K562 (cell line): ENCODE measurements around the gene FGGY. TPM values are rescaled to one million over a fixed set of nuclear protein-coding genes. Genes with fewer than 3 reads are reported as not detected.

Source experiments
- ATF1 ChIP-seq, 2 experiments: fragments of 450-650 bp in 1 of 2; IDR thresholded peaks; 2 replicates each; pipeline ENCODE4 v1.6.1; 2016; ENCODE audit warnings: missing compliant biosample characterization in 1 of 2, missing genetic modification characterization in 1 of 2
- BHLHE40 ChIP-seq: IDR thresholded peaks from 2 replicates; pipeline ENCODE4 v1.6.1; 2011; ENCODE audit warnings: low read length, improper control_type of control experiment
- CBFA2T3 ChIP-seq: fragments of 450-650 bp; IDR thresholded peaks from 2 replicates; pipeline ENCODE4 v1.6.1; 2017
- EP300 ChIP-seq: IDR thresholded peaks from 2 replicates; pipeline ENCODE4 v1.6.1; 2012; ENCODE audit warnings: low read length, improper control_type of control experiment
- HNRNPK ChIP-seq: fragments of 200-400 bp; formaldehyde crosslinking; IDR thresholded peaks from one replicate; pipeline ENCODE4 v1.6.1; 2018; ENCODE audit warnings: mild to moderate bottlenecking, low read depth, low read length; ENCODE audit not compliant: poor library complexity, severe bottlenecking
- HOXB6 ChIP-seq: fragments of 250-450 bp; sonication (Bioruptor Pico); IDR thresholded peaks from 2 replicates; pipeline ENCODE4 v1.5.1; 2022; ENCODE audit warnings: mild to moderate bottlenecking, borderline replicate concordance
- MNT ChIP-seq, 2 experiments: fragments of 450-650 bp; conservative IDR thresholded peaks; 2 replicates each; pipeline ENCODE4 v1.6.1; 2017; ENCODE audit warnings: mild to moderate bottlenecking in 2 of 2, moderate library complexity in 2 of 2
- OTX1 ChIP-seq: fragments of 450-650 bp; formaldehyde crosslinking; IDR thresholded peaks from 2 replicates; pipeline ENCODE4 v1.4.0; 2022; ENCODE audit warnings: mild to moderate bottlenecking
- SRSF7 ChIP-seq: fragments of 200-400 bp; formaldehyde crosslinking; optimal IDR thresholded peaks from 2 replicates; pipeline ENCODE3; 2017; ENCODE audit warnings: mild to moderate bottlenecking, low read depth, low read length
- TRIM24 ChIP-seq, 2 experiments: fragments of 450-650 bp; IDR thresholded peaks; 2 replicates each; pipeline ENCODE4 v1.6.1; 2016
- UBTF ChIP-seq, 2 experiments: IDR thresholded peaks; 2 replicates each; pipeline ENCODE4 v1.6.1; 2012; ENCODE audit warnings: improper control_type of control experiment in 2 of 2, low read depth in 2 of 2, low read length in 2 of 2, borderline replicate concordance in 1 of 2
- USF1 ChIP-seq: sonication (generic); formaldehyde crosslinking; IDR thresholded peaks from 2 replicates; pipeline ENCODE4 v1.9.0; 2022; ENCODE audit warnings: mild to moderate bottlenecking, missing genetic modification reagents
- YBX1 ChIP-seq: fragments of 450-650 bp; IDR thresholded peaks from 2 replicates; pipeline ENCODE4 v1.7.1; 2016; ENCODE audit warnings: mild to moderate bottlenecking
- ZBTB33 ChIP-seq: sonication (generic); formaldehyde crosslinking; IDR thresholded peaks from 2 replicates; pipeline ENCODE4 v1.8.1; 2023; ENCODE audit warnings: mild to moderate bottlenecking, missing genetic modification reagents
- ZEB2 ChIP-seq: fragments of 450-650 bp; IDR thresholded peaks from 2 replicates; pipeline ENCODE4 v1.6.1; 2016
- ZNF165 ChIP-seq: fragments of 250-450 bp; sonication (Bioruptor Pico); IDR thresholded peaks from 2 replicates; pipeline ENCODE4 v1.4.0; 2020; ENCODE audit warnings: borderline replicate concordance
- ZNF311 ChIP-seq: fragments of 250-450 bp; sonication (Bioruptor Pico); IDR thresholded peaks from 2 replicates; pipeline ENCODE4 v1.4.0; 2020; ENCODE audit warnings: mild to moderate bottlenecking, moderate library complexity
- ZNF398 ChIP-seq: fragments of 250-450 bp; sonication (Bioruptor Pico); IDR thresholded peaks from 2 replicates; pipeline ENCODE4 v1.8.0; 2021; ENCODE audit warnings: moderate library complexity, mild to moderate bottlenecking, inconsistent platforms
- ZNF561 ChIP-seq: fragments of 450-650 bp; formaldehyde crosslinking; conservative IDR thresholded peaks from 2 replicates; pipeline ENCODE4 v1.4.0; 2020; ENCODE audit warnings: mild to moderate bottlenecking, moderate library complexity
- ZNF79 ChIP-seq: fragments of 250-450 bp; sonication (Bioruptor Pico); IDR thresholded peaks from 2 replicates; pipeline ENCODE4 v1.4.0; 2020; ENCODE audit warnings: low read depth, mild to moderate bottlenecking, moderate library complexity
- polyA plus RNA-seq, 8 experiments: library from polyadenylated mRNA; depleted of rRNA in 4 of 8; stranded (reverse) in 5 of 8; unstranded in 3 of 8; fragments of >200 nt; fragmentation: Nextera tagmentation in 2 of 8; fragmentation: Illumina TruSeq in 1 of 8; extraction: Ambion mirVana in 2 of 8; extraction: Trizol in 1 of 8; gene quantifications; 2 replicates each; pipeline versions ENCODE4 v1.2.1 to v1.2.3, GENCODE V29; 2011 to 2014; ENCODE audit warnings: inconsistent platforms in 1 of 8, missing spikeins in 1 of 8
- total RNA-seq, 7 experiments: library from RNA; depleted of rRNA in 6 of 7; stranded (reverse); fragments of >200 nt in 6 of 7; fragmentation: Illumina TruSeq in 2 of 7; extraction: Trizol in 2 of 7; gene quantifications; 2 replicates each; pipeline versions ENCODE4 v1.2.1 to v1.2.3, GENCODE V29; 2011 to 2021; ENCODE audit warnings: low replicate concordance in 1 of 7

FGGY gene
- total and polyA plus RNA-seq, 9 of the 15 experiments (the other 6 are each of a cell fraction or from before 2014, with no cell fraction given) = 9.7 to 19.2 (median 12.6) TPM

GRCh38 chr1:59290193-59290949 is 6.5 kb upstream of the FGGY start (continued):
- TF ChIP-seq EP300 = peak; percentile 32; the same call in 1 of the 2 replicates
- TF ChIP-seq TRIM24 (IDR thresholded peaks at IDR 0.05) = peak in 1 of 2 experiments; percentile 31; a peak in 1 of 4 replicates
- TF ChIP-seq ZBTB33 (CRISPR knock-in tag) = peak; percentile 67; the same call in 1 of the 2 replicates
- TF ChIP-seq ZNF79 (CRISPR knock-in tag) = no peak
- peak; percentile 77 for TF ChIP-seq BHLHE40
- peak; percentile 29; the same call in 1 of the 2 replicates for TF ChIP-seq OTX1 (CRISPR knock-in tag)
- TF ChIP-seq ZNF165 (CRISPR knock-in tag) = no peak
- no peak for TF ChIP-seq YBX1
- TF ChIP-seq HOXB6 = no peak
- no peak for TF ChIP-seq HNRNPK
- TF ChIP-seq UBTF (IDR thresholded peaks at IDR 0.05; ENCODE audit: borderline replicate concordance in 1 of 2, low read depth in 2 of 2, low read length in 2 of 2) = no peak
- peak; percentile 15; the same call in 1 of the 2 replicates for TF ChIP-seq ZEB2
- peak; percentile 92 for TF ChIP-seq MNT (conservative IDR thresholded peaks at IDR 0.05)
- TF ChIP-seq ZNF398 (CRISPR knock-in tag) = no peak
- TF ChIP-seq CBFA2T3 = peak; percentile 44
- TF ChIP-seq ZNF311 (CRISPR knock-in tag) = no peak
- no peak for TF ChIP-seq ATF1 (CRISPR knock-in tag; IDR thresholded peaks at IDR 0.05)
- peak; percentile 47; the same call in 1 of the 2 replicates for TF ChIP-seq ATF1 (tag; IDR thresholded peaks at IDR 0.05)
- no peak for TF ChIP-seq ZNF561 (CRISPR knock-in tag)
- TF ChIP-seq SRSF7 = no peak
- 0 out of 2 replicates have a peak, but pooled peaks have one; percentile 41 for TF ChIP-seq USF1
